GM18505 (cell line): ENCODE measurements around the gene IPO5.

ENCODE experiments used
- ATAC-seq: cut with Tn5 transposase; IDR thresholded peaks from one replicate; pipeline ENCODE4 v1.9.1; 2021; ENCODE audit not compliant: unreplicated experiment
- POLR2A ChIP-seq: IDR thresholded peaks from 4 replicates; pipeline ENCODE4 v1.6.1; 2011; ENCODE audit warnings: borderline replicate concordance; ENCODE audit not compliant: insufficient read depth, insufficient read length; ENCODE audit errors: extremely low read depth

Gene IPO5

DNA sequence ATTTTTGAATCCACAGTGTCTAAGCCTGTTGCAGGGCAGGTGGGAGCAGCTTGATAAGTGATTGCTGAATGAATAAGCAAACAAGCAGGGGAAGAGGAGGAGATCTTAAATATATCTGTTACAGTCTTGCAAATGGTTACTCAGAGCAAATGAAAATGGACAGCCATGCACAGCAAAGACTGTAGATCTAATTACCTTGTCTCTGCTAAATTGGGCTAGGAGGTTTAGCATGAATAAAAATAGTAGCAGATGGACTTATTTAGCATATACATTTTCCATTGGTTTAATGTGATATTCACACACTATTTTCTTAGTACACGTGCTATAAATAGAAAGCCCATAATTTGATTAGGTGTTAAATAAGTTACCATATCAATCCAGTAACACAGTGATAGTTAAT is 116.5 kb downstream of the IPO5 start:
- ATAC-seq, result no peak
- TF ChIP-seq POLR2A, result no peak

DNA sequence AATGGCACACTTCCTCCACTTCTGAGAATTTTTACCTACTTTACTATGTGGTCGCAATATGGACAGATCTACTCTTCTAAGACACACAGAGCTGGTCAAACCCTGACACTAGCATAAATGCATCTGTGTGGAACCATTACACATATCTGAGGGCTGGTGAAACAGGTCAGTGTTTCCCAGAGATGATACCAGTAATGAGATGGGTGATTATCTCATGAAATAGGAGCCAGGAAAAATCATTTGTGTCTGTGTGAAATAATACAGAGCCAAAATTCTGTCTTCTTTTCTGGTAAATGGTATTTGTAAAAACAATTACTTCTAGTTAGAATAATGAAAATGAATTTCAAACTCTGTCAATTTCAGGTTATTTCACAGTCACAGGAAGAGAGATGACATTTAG is 117.8 kb downstream of the IPO5 start:
- TF ChIP-seq POLR2A, result no peak
- no peak for ATAC-seq

DNA sequence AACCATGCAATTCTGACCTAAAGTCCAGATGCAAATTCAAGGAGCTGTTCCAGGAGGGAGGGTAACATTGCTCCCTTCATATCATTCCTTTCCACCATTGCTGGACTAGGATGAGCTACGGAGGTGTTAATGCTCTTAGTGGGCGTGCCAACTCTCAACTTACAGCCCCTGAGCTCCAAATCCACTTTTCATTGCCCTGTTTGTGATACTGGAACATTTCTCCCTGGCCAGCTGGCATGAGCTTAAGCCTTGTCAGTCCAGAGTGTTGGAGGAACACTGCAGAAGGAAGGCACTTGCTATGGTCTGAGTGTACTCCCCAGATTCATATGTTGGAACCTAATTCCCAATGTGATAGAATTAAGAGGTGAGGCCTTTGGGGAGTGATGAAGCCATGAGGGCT is 119.0 kb downstream of the IPO5 start:
- ATAC-seq, result no peak
- no peak for TF ChIP-seq POLR2A
